Measurements from ENCODE around the gene SCARF2. TPM values are rescaled to one million over a fixed set of nuclear protein-coding genes. Genes with fewer than 3 reads are reported as not detected.

The SCARF2 gene
- total and polyA plus RNA-seq, 4 donors, result 0.15 to 2.0 (median 1.7) TPM

DNA sequence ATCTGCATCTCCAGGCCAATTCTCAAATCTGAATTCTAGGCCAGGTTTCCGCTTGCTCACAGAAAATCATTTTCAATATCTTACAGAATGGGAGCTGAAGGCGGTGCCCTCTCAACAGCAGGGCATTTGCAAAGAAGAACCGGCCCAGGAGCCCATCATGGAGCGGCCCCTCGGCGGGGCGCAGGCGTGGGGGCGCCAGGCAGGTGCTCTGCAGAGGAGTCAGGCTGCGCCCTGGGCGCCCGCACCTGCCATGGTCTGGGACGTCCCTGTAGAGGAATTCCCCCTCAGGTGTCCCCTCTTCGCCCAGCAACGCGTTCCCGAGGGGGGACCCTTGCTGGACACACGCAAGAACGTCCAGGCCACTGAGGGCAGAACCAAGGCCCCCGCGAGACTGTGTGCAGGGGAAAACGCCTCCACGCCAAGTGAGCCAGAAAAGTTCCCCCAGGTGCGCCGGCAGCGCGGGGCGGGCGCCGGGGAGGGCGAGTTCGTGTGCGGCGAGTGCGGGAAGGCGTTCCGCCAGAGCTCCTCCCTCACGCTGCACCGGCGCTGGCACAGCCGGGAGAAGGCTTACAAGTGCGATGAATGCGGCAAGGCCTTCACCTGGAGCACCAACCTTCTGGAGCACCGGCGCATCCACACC, 32.2 kb downstream of the SCARF2 start:
- no peak overlapping the region for H3K9ac ChIP-seq (ENCODE audit: low read depth in 1 of 2, low read length in 2 of 2)
- H3K36me3 ChIP-seq (ENCODE audit: control insufficient read depth in 4 of 4, insufficient read depth in 3 of 4, low read depth in 1 of 4, low read length in 3 of 4), result peaks cover 0 to 18% (median 6%) of the 10 kb centered on the region in 4 donors
- no peak overlapping the region for H3K4me3 ChIP-seq (ENCODE audit: low read depth in 1 of 3, low read length in 3 of 3)
- H3K27me3 ChIP-seq (ENCODE audit: control insufficient read depth in 4 of 4, insufficient read depth in 4 of 4, low read length in 3 of 4), result no peaks in the 10 kb centered on the region
- H3K27ac ChIP-seq (ENCODE audit: low read depth in 1 of 2, low read length in 2 of 2), result no peak overlapping the region
- DNase-seq (ENCODE audit: low spot score), result no peak
- TF ChIP-seq YY1 (IDR thresholded peaks at IDR 0.05) (no peak), RXRA (IDR thresholded peaks at IDR 0.05) (no peak), TAF1 (conservative IDR thresholded peaks at IDR 0.05) (no peak), HNF4A (conservative IDR thresholded peaks at IDR 0.05) (no peak), SP1 (IDR thresholded peaks at IDR 0.05) (no peak), EGR1 (IDR thresholded peaks at IDR 0.05; ENCODE audit: low read depth in 2 of 2) (no peak), GABPA (IDR thresholded peaks at IDR 0.05 in 1 of 2, conservative IDR thresholded peaks at IDR 0.05 in 1 of 2) (no peak), HNF4G (IDR thresholded peaks at IDR 0.05) (no peak), NR2F2 (IDR thresholded peaks at IDR 0.05) (no peak), JUND (IDR thresholded peaks at IDR 0.05) (no peak)
- TF ChIP-seq, protein P1, sequence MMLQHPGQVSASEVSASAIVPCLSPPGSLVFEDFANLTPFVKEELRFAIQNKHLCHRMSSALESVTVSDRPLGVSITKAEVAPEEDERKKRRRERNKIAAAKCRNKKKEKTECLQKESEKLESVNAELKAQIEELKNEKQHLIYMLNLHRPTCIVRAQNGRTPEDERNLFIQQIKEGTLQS (IDR thresholded peaks at IDR 0.05), result no peak
- TF ChIP-seq, protein P2, sequence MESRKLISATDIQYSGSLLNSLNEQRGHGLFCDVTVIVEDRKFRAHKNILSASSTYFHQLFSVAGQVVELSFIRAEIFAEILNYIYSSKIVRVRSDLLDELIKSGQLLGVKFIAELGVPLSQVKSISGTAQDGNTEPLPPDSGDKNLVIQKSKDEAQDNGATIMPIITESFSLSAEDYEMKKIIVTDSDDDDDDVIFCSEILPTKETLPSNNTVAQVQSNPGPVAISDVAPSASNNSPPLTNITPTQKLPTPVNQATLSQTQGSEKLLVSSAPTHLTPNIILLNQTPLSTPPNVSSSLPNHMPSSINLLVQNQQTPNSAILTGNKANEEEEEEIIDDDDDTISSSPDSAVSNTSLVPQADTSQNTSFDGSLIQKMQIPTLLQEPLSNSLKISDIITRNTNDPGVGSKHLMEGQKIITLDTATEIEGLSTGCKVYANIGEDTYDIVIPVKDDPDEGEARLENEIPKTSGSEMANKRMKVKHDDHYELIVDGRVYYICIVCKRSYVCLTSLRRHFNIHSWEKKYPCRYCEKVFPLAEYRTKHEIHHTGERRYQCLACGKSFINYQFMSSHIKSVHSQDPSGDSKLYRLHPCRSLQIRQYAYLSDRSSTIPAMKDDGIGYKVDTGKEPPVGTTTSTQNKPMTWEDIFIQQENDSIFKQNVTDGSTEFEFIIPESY (IDR thresholded peaks at IDR 0.05), result no peak
- TF ChIP-seq, protein P3, sequence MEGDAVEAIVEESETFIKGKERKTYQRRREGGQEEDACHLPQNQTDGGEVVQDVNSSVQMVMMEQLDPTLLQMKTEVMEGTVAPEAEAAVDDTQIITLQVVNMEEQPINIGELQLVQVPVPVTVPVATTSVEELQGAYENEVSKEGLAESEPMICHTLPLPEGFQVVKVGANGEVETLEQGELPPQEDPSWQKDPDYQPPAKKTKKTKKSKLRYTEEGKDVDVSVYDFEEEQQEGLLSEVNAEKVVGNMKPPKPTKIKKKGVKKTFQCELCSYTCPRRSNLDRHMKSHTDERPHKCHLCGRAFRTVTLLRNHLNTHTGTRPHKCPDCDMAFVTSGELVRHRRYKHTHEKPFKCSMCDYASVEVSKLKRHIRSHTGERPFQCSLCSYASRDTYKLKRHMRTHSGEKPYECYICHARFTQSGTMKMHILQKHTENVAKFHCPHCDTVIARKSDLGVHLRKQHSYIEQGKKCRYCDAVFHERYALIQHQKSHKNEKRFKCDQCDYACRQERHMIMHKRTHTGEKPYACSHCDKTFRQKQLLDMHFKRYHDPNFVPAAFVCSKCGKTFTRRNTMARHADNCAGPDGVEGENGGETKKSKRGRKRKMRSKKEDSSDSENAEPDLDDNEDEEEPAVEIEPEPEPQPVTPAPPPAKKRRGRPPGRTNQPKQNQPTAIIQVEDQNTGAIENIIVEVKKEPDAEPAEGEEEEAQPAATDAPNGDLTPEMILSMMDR (IDR thresholded peaks at IDR 0.05; ENCODE audit: low read depth, low read length, missing input control), result no peak
- H3K4me1 ChIP-seq (ENCODE audit: control insufficient read depth in 4 of 4, insufficient read depth in 4 of 4, low read length in 3 of 4), result peaks cover 0 to 6% (median 4%) of the 10 kb centered on the region in 4 donors
- no peaks in the 10 kb centered on the region for H3K9me3 ChIP-seq (ENCODE audit: control insufficient read depth in 4 of 4, low read length in 3 of 4)
- 97% methylated on average over 45 of the region's 45 CpGs for WGBS

DNA sequence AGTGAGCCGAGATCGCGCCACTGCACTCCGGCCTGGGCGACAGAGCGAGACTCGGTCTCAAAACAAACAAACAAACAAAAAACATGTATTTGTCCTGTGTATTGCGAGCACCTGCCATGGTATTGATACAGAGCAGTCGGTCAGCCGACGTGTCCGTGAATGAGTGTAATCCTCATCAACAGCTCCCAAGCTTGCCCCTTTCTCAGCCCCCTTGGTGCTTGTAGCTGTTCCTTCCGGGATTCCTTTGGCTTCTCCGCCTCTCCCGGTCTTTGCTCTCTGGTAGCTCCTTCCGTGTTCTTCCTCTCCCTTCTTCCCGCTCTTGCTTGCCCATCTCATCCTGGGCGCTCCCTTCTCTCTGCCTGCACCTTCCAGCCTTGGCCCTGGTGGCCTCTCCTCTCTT, 32.7 kb downstream of the SCARF2 start:
- peaks cover 0 to 18% (median 6%) of the 10 kb centered on the region in 4 donors for H3K36me3 ChIP-seq (ENCODE audit: control insufficient read depth in 4 of 4, insufficient read depth in 3 of 4, low read depth in 1 of 4, low read length in 3 of 4)
- TF ChIP-seq YY1 (IDR thresholded peaks at IDR 0.05), result no peak
- no peak for DNase-seq (ENCODE audit: low spot score)

DNA sequence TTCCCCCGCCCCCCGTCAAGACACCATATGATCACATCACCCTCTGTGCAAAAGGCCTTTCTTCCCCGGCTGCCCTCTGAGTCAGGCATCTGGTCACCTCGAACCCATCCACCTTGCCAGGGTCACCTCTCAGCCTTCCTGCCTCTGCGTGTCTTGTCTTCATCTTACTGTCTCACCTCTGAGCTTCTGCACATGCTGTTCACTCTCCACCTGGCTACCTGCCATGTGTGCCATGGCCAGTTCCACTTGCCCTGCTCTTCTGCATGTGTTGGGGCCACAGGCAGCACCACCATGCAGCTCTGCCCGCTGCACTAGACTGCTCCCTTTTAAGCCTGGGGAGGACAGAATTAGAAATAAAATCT, 33.9 kb downstream of the SCARF2 start:
- Histone ChIP-seq H3K9ac (ENCODE audit: low read depth in 1 of 2, low read length in 2 of 2) (no peak overlapping the region), H3K27me3 (ENCODE audit: control insufficient read depth in 4 of 4, insufficient read depth in 4 of 4, low read length in 3 of 4) (no peaks in the 10 kb centered on the region), H3K27ac (ENCODE audit: low read depth in 1 of 2, low read length in 2 of 2) (no peak overlapping the region), H3K36me3 (ENCODE audit: control insufficient read depth in 4 of 4, insufficient read depth in 3 of 4, low read depth in 1 of 4, low read length in 3 of 4) (peaks cover 0 to 18% (median 6%) of the 10 kb centered on the region in 4 donors), H3K4me3 (ENCODE audit: low read depth in 1 of 3, low read length in 3 of 3) (no peak overlapping the region), H3K4me1 (ENCODE audit: control insufficient read depth in 4 of 4, insufficient read depth in 4 of 4, low read length in 3 of 4) (peaks cover 0 to 6% (median 4%) of the 10 kb centered on the region in 4 donors), H3K9me3 (ENCODE audit: control insufficient read depth in 4 of 4, low read length in 3 of 4) (no peaks in the 10 kb centered on the region)
- TF ChIP-seq FOXA1 (IDR thresholded peaks at IDR 0.05), result no peak
- no peak for TF ChIP-seq RAD21 (IDR thresholded peaks at IDR 0.05)
- TF ChIP-seq TAF1 (conservative IDR thresholded peaks at IDR 0.05), result no peak
- TF ChIP-seq, protein P4, sequence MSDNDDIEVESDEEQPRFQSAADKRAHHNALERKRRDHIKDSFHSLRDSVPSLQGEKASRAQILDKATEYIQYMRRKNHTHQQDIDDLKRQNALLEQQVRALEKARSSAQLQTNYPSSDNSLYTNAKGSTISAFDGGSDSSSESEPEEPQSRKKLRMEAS (IDR thresholded peaks at IDR 0.05), result no peak
- TF ChIP-seq, protein P1 (IDR thresholded peaks at IDR 0.05), result no peak
- no peak for TF ChIP-seq EGR1 (IDR thresholded peaks at IDR 0.05; ENCODE audit: low read depth in 2 of 2)
- no peak for TF ChIP-seq RXRA (IDR thresholded peaks at IDR 0.05)
- no peak for DNase-seq (ENCODE audit: low spot score)
- 94% methylated on average over 6 of the region's 6 CpGs for whole genome bisulfite sequencing

More for the DNA sequence above, 32.7 kb downstream of the SCARF2 start:
- Histone ChIP-seq H3K27ac (ENCODE audit: low read depth in 1 of 2, low read length in 2 of 2) (no peak overlapping the region), H3K9me3 (ENCODE audit: control insufficient read depth in 4 of 4, low read length in 3 of 4) (no peaks in the 10 kb centered on the region), H3K4me3 (ENCODE audit: low read depth in 1 of 3, low read length in 3 of 3) (no peak overlapping the region), H3K27me3 (ENCODE audit: control insufficient read depth in 4 of 4, insufficient read depth in 4 of 4, low read length in 3 of 4) (no peaks in the 10 kb centered on the region), H3K4me1 (ENCODE audit: control insufficient read depth in 4 of 4, insufficient read depth in 4 of 4, low read length in 3 of 4) (peaks cover 0 to 6% (median 4%) of the 10 kb centered on the region in 4 donors), H3K9ac (ENCODE audit: low read depth in 1 of 2, low read length in 2 of 2) (no peak overlapping the region)
- 98% methylated on average over 18 of the region's 18 CpGs for WGBS
